Spleen (tissue), 7 donors: ENCODE results near the gene MOB1B.
"Not testable (repeated sequence)": the region's sequence is repeated elsewhere in the genome, so short reads cannot be mapped to it uniquely, and the experiment has no call there.

ENCODE experiments used
- CTCF ChIP-seq, 11 experiments: fragments of 200-600 bp in 7 of 11; fragments of 450-650 bp in 4 of 11; sonication (generic) in 4 of 11; IDR thresholded peaks in 8 of 11; conservative IDR thresholded peaks in 3 of 11; 1 replicate in 7 of 11; 2 replicates in 4 of 11; pipeline versions ENCODE4 v1.4.0 to v1.8.0; 2016 to 2021; ENCODE audit warnings: antibody characterized with exemption in 11 of 11, inconsistent platforms in 4 of 11, mild to moderate bottlenecking in 1 of 11
- POLR2A ChIP-seq, 3 donors: fragments of 450-650 bp; IDR thresholded peaks; one replicate each; pipeline ENCODE4 v1.5.1; 2017; ENCODE audit warnings: antibody characterized with exemption in 3 of 3, mild to moderate bottlenecking in 1 of 3
- POLR2AphosphoS5 ChIP-seq, 3 donors: sonication (generic); formaldehyde crosslinking; IDR thresholded peaks; one replicate each; pipeline ENCODE4 v1.5.1; 2017; ENCODE audit warnings: antibody characterized with exemption in 3 of 3
- donor health status: DM: no; HTN: no; CAD: no; lungs with moderate emphysema.
- donor health status: DM: no; HTN: no; CAD: no.
- donor health status: DM: no; HTN: no; CAD: no.

- not testable (repeated sequence) for TF ChIP-seq POLR2AphosphoS5 (IDR thresholded peaks at IDR 0.05); POLR2A (IDR thresholded peaks at IDR 0.05); CTCF (IDR thresholded peaks at IDR 0.05 in 8 of 11, conservative IDR thresholded peaks at IDR 0.05 in 3 of 11)
Measured at GRCh38 chr4:71017391-71017790, 115.2 kb downstream of the MOB1B start.
